Nephron (organoid): ENCODE measurements around the gene MRPS14.

Experiments
- H3K27ac Mint-ChIP-seq, 3 experiments: 2 replicates each; pipeline ENCODE4 v1.8.0; 2020; ENCODE audit warnings: mixed read lengths in 3 of 3, mild to moderate bottlenecking in 2 of 3, moderate library complexity in 1 of 3
- H3K27me3 Mint-ChIP-seq: 2 replicates; pipeline ENCODE4 v1.8.0; 2021; ENCODE audit warnings: low read depth, mild to moderate bottlenecking, moderate library complexity, mixed read lengths
- H3K36me3 Mint-ChIP-seq: 2 replicates; pipeline ENCODE4 v1.8.0; 2020; ENCODE audit warnings: low read depth, mixed read lengths
- H3K4me1 Mint-ChIP-seq: 2 replicates; pipeline ENCODE4 v1.8.0; 2020; ENCODE audit warnings: mixed read lengths
- H3K4me3 Mint-ChIP-seq, 3 experiments: 2 replicates each; pipeline ENCODE4 v1.8.0; 2020; ENCODE audit warnings: mild to moderate bottlenecking in 3 of 3, mixed read lengths in 3 of 3, moderate library complexity in 2 of 3
- H3K9me3 Mint-ChIP-seq: 2 replicates; pipeline ENCODE4 v1.8.0; 2020; ENCODE audit warnings: mixed read lengths
- CTCF ChIP-seq, 3 experiments: fragments of 200-600 bp; sonication (generic); IDR thresholded peaks; one replicate each; pipeline ENCODE4 v1.5.0; 2021; ENCODE audit warnings: antibody characterized with exemption in 3 of 3; ENCODE audit not compliant: unreplicated experiment in 3 of 3

MRPS14 gene

GRCh38 chr1:174974711-174975119 lies 48.5 kb downstream of the MRPS14 start:
- Mint-ChIP-seq H3K4me1 (no peaks in the 10 kb centered on the region), H3K36me3 (no peaks in the 10 kb centered on the region), H3K27me3 (no peaks in the 10 kb centered on the region), H3K27ac (no peak overlapping the region), H3K4me3 (no peak overlapping the region), H3K9me3 (no peaks in the 10 kb centered on the region)
- TF ChIP-seq CTCF (IDR thresholded peaks at IDR 0.05; ENCODE audit: unreplicated experiment in 3 of 3) = no peak

- Mint-ChIP-seq H3K27ac (no peak overlapping the region), H3K4me3 (no peak overlapping the region), H3K4me1 (peaks cover 15% of the 10 kb centered on the region), H3K27me3 (no peaks in the 10 kb centered on the region), H3K9me3 (no peaks in the 10 kb centered on the region), H3K36me3 (no peaks in the 10 kb centered on the region)
- TF ChIP-seq CTCF (IDR thresholded peaks at IDR 0.05; ENCODE audit: unreplicated experiment in 3 of 3) = no peak
Measured at GRCh38 chr1:174971902-174972301, 51.3 kb downstream of the MRPS14 start.

GRCh38 chr1:174971466-174971865 lies 51.8 kb downstream of the MRPS14 start:
- Mint-ChIP-seq H3K9me3 (no peaks in the 10 kb centered on the region), H3K27me3 (no peaks in the 10 kb centered on the region), H3K27ac (peak overlapping the region in 2 of 3 experiments; percentile 29 to 32), H3K4me1 (peaks cover 16% of the 10 kb centered on the region), H3K36me3 (no peaks in the 10 kb centered on the region), H3K4me3 (no peak overlapping the region)
- TF ChIP-seq CTCF (IDR thresholded peaks at IDR 0.05; ENCODE audit: unreplicated experiment in 3 of 3) = no peak

GRCh38 chr1:174969977-174970376 lies 53.2 kb downstream of the MRPS14 start:
- H3K4me1 Mint-ChIP-seq = peaks cover 31% of the 10 kb centered on the region
- no peaks in the 10 kb centered on the region for H3K36me3 Mint-ChIP-seq
- H3K27ac Mint-ChIP-seq = no peak overlapping the region
- H3K9me3 Mint-ChIP-seq = no peaks in the 10 kb centered on the region
- H3K4me3 Mint-ChIP-seq = no peak overlapping the region
- no peak for TF ChIP-seq CTCF (IDR thresholded peaks at IDR 0.05; ENCODE audit: unreplicated experiment in 3 of 3)
- no peaks in the 10 kb centered on the region for H3K27me3 Mint-ChIP-seq

GRCh38 chr1:174968750-174969244 lies 54.4 kb downstream of the MRPS14 start:
- Mint-ChIP-seq H3K4me1 (peaks cover 43% of the 10 kb centered on the region), H3K9me3 (no peaks in the 10 kb centered on the region), H3K36me3 (no peaks in the 10 kb centered on the region), H3K27me3 (no peaks in the 10 kb centered on the region), H3K27ac (peak overlapping the region in 2 of 3 experiments; percentile 66 to 76), H3K4me3 (no peak overlapping the region)
- TF ChIP-seq CTCF (IDR thresholded peaks at IDR 0.05; ENCODE audit: unreplicated experiment in 3 of 3) = no peak
